Left kidney (tissue), 8 donors: ENCODE measurements around the gene ZGRF1. TPM values are rescaled to one million over a fixed set of nuclear protein-coding genes. Genes with fewer than 3 reads are reported as not detected.
"Not testable (repeated sequence)": the region's sequence is repeated elsewhere in the genome, so short reads cannot be mapped to it uniquely, and the experiment has no call there.

Experiments used
- DNase-seq: peaks from one replicate; pipeline ENCODE4 v3.0.0-alpha.2; 2013
- long read RNA-seq, 8 donors: transcript quantifications; one replicate each; lab custom pipeline, GENCODE V29; 2026
- polyA plus RNA-seq: library from polyadenylated mRNA; unstranded; fragments of 120-200 nt; gene quantifications from one replicate; pipeline ENCODE4 v1.2.1, GENCODE V29; 2013; ENCODE audit not compliant: insufficient read length

ZGRF1 gene, protein sequence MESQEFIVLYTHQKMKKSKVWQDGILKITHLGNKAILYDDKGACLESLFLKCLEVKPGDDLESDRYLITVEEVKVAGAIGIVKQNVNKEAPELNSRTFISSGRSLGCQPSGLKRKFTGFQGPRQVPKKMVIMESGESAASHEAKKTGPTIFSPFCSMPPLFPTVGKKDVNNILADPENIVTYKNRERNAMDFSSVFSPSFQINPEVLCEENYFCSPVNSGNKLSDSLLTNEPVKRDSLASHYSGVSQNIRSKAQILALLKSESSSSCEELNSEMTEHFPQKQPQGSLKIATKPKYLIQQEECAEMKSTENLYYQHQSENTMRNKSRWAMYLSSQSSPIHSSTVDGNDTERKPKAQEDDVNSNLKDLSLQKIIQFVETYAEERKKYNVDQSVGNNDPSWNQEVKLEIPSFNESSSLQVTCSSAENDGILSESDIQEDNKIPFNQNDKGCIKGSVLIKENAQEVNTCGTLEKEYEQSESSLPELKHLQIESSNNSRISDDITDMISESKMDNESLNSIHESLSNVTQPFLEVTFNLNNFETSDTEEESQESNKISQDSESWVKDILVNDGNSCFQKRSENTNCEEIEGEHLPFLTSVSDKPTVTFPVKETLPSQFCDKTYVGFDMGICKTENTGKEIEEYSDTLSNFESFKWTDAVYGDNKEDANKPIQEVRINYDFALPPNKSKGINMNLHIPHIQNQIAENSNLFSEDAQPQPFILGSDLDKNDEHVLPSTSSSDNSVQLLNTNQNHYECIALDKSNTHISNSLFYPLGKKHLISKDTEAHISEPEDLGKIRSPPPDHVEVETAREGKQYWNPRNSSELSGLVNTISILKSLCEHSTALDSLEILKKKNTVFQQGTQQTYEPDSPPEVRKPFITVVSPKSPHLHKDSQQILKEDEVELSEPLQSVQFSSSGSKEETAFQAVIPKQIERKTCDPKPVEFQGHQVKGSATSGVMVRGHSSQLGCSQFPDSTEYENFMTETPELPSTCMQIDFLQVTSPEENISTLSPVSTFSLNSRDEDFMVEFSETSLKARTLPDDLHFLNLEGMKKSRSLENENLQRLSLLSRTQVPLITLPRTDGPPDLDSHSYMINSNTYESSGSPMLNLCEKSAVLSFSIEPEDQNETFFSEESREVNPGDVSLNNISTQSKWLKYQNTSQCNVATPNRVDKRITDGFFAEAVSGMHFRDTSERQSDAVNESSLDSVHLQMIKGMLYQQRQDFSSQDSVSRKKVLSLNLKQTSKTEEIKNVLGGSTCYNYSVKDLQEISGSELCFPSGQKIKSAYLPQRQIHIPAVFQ (N-terminal part only)
- 30.3 TPM for polyA plus RNA-seq
- long read RNA-seq, donor 1, partial matches to known transcripts = 154 of 222 reads
- long read RNA-seq, donor 1, other reads (novel, unspliced or antisense) = 68 of 222 reads
- long read RNA-seq, donor 2, partial matches to known transcripts = 0 of 1 reads
- long read RNA-seq, donor 2, other reads (novel, unspliced or antisense) = 0 of 1 reads
- long read RNA-seq, donor 3, partial matches to known transcripts = 20 of 20 reads
- long read RNA-seq, donor 3, other reads (novel, unspliced or antisense) = 0 of 20 reads
- long read RNA-seq, donor 4 = 0 reads
- long read RNA-seq, donor 5, partial matches to known transcripts = 359 of 408 reads
- long read RNA-seq, donor 5, other reads (novel, unspliced or antisense) = 49 of 408 reads
- long read RNA-seq, donor 6, partial matches to known transcripts = 220 of 244 reads
- long read RNA-seq, donor 6, other reads (novel, unspliced or antisense) = 24 of 244 reads
- long read RNA-seq, donor 7, partial matches to known transcripts = 0 of 2 reads
- long read RNA-seq, donor 7, other reads (novel, unspliced or antisense) = 0 of 2 reads
- long read RNA-seq, donor 8, partial matches to known transcripts = 75 of 76 reads
- long read RNA-seq, donor 8, other reads (novel, unspliced or antisense) = 0 of 76 reads

DNA sequence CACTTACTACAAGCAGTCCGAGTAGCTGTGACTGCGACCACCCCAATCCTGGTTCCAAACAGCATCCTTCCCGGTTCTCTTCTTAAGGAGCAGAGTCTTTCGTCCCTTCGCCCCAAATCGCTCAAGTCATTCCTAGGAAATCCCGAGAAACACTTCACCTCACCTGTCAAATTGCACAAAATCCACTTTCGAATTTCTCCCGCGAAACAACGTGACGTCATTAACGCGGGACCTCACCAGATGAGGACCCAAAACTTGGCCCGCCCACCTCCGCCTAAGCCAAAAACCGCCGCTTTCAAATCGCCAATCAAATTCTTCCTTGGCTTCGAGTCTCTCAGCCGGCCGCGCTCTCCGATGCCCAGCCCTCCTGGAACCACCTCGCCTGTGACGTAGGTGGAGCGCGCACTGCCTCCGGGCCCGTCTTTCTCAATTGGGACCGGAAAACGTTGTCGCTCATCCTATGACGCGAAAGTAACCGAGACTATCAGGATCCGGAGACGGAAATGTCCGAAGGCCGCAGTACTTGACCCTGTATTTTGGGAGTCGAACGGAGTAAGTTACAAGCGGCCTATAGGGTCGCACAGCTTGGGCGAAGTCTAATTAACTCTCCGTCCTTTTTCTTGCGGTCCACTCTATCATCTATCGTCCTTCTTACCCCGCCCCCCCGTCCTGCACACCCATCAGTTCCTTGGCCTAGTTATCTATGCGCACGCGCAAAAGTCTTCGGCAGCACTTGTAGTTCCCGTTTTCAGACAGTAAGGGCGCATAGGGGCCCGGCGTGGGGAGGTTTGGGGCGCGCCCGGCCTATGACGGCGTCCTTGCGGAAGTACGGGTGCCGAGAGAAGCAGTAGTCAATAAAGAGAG lies at the start of gene ZGRF1, which contains the start of gene LARP7:
Gene ZGRF1 (minus strand): TSS at position 222 of the 864 bp plus-strand sequence. CDS start 3,733 bp downstream, outside the sequence.
Gene LARP7 (plus strand): TSS at position 456 of the 864 bp plus-strand sequence. CDS start 7,527 bp downstream, outside the sequence.
- peak; percentile 99 for DNase-seq

DNA sequence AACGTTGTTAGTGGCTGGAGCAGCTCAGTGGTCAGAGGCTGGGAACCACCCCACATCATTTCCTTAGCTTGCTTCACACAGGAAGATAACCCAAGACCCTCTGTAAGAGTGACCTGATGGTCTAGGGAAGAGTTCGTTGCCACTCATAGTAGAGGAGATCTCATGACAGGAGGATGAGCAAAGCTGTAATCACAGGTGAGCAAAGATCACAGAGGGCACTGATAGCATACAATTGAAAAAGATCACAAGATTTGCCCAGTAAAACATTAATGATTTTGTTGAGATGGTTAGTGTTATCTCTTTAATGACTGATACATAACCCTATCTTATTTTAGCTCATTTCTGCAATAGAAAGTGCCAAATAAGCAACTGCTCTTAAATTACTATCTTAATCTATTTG lies 44.3 kb upstream of the ZGRF1 start:
- DNase-seq = no peak

DNA sequence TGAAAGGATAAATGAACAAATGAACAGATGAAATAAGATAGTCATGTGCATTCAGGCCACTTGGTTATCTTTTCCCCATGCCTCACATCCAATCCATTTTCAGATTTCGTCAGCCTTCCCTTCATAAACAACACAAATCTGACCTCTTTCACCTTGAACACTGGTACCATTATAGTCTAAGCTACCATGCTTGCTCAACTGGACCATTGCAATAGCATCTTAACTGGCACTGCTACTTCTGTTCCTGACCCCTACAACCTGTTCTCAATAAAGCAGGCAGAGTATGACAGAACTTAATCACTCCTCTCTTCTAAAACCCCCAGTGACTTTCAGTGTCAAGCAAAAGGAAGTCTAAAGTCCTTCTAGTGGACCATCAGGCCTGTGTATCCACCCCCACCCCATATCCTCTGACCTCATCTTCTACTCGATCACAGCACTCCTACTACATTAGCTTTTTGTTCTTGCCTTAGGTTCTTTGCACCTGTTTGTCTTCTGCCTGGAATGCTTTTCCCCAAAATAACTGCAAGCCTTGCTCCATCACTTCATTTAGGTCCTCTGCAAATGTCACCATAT lies 40.9 kb upstream of the ZGRF1 start:
- DNase-seq = no peak

DNA sequence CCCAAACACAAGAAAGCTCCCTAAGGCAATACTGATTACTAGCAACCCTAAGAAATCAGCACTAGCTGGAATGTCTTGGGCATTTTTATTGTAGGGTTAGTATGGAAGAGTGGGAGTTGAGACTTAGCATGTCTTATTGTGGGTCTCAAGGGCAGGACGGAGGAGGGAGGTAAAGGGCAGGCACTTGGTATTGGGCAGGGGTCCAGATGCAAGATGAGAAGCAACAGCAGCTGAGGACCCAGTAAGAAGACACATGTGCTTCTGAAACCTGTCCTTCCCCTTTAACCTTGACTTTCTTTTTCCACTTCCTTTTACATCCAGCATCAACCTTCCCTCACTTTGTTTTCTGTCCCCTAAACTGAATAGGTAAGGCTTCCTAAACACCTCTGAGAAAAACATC lies 37.7 kb upstream of the ZGRF1 start:
- no peak for DNase-seq

DNA sequence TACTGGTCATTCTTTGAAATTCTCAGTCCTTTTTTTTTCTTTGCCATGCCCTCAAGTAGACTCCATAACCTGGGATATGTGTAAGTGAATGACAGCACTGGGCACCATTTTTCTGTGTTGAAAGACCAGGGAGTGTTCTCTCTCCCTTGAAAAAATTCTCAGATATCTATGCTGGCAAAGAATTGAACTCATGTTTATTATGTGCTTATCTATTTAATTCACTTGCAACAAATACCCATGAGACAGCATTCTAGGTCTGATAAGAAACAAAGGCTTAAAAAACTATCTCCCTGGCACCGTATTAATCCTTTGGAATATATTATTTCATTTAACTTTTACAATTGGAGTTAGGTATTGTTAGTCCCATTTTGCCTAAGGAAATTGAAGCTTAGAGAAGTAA lies 37.0 kb upstream of the ZGRF1 start:
- DNase-seq = no peak

DNA sequence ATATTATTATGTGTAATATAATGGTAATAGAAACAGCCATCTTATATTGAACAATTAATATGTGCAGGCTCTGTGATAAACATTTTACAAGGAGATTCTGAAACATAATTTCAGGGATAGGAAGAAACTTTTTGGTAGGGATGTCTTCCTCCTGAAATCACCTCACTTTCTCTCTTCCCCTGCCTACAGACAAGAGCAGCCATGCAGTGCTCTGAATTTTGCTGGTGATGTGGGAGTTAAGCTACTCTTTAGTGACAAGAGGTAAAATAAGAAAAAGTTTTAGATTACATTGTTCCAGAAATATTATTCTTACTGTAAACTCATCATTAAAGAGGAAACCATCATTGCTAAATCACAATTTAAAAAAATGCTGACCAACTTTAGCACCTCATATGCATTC lies 36.4 kb upstream of the ZGRF1 start:
- DNase-seq = no peak

DNA sequence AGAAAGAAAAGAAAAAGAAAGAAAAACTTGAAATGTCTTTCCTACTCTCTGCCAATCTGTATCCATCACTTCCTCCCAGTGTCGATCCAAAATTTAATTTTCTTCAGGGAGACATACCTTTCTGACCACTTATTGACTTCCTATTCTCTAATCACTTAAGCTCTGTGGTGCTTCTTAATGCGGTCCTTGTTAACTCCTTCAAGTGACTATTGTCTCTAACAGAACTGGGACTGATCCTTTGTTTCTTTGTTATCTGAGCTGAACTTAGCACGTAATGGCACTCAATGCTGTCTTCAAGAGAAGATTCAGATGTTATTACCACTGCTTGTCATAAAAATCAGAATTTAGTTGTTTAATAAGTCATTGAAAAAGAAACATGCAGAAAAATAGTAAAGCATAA lies 31.4 kb upstream of the ZGRF1 start:
- DNase-seq = no peak

DNA sequence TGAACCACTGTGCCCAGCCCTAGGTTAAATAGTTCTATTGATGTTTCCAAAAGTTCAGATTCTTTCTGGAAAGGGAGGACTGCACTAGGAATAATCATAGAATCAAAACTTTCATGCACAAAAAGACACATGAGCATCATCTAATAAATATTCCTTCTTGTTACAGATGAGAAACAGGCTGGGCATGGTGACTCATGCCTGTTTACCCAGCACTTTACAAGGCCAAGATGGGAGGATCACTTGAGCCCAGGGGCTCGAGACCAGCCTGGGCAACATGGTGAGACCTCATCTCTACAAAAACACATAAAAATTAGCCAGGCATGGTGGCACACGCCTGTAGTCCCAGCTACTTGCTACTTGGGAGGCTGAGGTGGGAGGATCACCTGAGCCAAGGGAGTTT lies 27.9 kb upstream of the ZGRF1 start:
- DNase-seq = no peak

DNA sequence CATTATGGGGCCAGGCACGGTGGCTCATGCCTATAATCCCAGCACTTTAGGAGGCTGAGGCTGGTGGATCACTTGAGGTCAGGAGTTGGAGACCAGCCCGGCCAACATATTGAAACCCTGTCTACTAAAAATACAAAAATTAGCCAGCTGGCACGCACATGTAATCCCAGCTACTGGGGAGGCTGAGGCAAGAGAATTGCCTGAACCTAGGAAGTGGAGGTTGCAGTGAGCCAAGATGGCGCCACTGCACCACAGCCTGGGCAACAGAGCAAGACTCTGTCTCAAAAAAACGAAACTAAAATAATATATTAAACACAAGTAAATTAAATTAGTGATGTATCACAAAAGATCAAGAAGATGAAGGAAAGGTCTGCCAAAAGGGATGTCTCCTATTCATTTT lies 19.4 kb upstream of the ZGRF1 start:
- DNase-seq = not testable (repeated sequence)

DNA sequence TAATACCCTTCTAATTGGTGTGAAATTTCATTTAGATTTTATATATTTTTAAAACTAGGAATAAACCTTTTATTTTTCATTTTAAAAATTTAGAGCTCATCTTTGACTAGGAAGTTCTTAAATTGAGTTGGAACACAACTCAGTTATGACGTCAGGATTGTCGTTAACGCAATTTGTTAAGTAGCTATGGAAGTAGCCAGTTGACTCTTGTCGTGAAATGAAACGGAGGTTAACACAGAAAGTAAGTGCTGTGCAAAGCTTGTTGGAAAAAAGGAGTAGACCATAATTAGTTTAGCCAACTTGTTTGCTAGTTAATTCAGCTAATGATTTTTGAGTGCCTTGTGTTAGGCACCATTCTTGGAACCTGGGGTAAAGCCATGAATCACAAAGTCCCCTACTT lies 18.6 kb upstream of the ZGRF1 start:
- DNase-seq = no peak

DNA sequence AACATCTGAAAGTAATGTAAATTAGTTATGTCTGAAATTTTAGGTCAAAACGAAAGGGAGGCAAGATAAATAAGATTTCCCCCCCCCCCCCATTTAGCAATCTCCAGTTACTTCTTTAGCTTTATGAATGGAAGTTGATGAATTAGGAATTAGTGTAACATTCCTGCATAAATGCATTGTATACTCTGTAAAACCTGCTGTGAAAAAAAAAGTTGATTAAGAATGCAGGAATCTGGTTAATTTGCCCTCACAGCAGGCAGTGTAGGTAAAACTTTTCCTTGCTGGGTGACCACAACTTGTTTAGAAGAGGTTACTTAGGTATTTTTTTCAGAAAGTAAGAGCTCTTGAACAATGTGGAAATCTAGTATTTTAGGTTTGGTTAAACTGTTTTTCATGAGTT lies 15.5 kb upstream of the ZGRF1 start:
- no peak for DNase-seq

DNA sequence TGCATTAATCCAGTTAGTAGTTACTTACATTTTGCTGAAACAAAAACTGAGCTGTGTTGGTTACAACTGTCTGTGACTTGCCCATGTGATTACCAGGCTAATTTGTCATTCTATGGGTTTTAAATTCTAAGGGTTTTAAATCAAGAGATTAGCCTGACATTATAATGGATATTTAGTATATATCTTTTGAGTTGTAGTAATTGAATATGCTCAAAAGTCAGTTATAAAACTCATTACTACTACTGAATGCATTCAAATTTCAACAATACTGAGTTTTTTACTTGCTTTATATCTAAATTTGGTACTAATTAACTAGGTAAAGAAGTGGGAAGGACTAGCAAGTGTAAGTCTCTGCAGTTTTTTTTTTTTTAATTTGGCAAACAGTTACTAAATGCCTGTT lies 14.9 kb upstream of the ZGRF1 start:
- no peak for DNase-seq

DNA sequence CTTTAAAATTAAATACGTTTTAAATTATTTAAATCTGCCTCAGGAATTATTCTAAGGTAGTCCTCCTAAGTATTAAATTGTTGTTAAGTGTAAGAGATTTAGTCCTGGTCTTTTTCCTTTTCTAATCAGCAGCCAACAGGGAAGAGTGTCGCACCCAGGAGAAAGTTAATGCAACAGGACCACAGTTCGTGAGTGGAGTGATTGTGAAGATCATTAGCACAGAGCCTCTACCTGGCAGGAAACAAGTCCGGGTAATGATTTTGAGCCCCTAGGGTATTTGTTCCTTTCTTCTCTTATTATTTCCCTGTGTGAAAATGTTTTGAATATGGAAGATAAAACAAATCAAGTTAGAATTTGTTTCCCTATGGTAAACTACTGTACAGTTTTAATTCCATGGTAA lies 13.6 kb upstream of the ZGRF1 start:
- no peak for DNase-seq

DNA sequence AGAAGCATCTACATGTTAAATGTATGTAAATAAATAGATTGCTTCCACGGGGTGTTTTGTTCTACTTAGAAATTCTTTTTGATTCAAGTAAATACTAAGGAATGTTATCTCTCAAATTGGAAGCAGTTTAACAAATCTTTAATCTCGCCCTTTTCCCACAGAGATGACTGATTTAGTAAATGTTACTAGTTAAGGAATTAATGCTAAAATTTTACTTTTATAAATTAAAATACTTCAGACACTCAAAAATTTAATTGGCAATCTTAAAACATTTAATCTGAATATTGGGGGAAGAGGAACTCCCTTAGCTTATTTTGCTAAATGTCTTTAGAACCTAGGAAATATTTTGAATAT lies 12.3 kb upstream of the ZGRF1 start:
- no peak for DNase-seq

DNA sequence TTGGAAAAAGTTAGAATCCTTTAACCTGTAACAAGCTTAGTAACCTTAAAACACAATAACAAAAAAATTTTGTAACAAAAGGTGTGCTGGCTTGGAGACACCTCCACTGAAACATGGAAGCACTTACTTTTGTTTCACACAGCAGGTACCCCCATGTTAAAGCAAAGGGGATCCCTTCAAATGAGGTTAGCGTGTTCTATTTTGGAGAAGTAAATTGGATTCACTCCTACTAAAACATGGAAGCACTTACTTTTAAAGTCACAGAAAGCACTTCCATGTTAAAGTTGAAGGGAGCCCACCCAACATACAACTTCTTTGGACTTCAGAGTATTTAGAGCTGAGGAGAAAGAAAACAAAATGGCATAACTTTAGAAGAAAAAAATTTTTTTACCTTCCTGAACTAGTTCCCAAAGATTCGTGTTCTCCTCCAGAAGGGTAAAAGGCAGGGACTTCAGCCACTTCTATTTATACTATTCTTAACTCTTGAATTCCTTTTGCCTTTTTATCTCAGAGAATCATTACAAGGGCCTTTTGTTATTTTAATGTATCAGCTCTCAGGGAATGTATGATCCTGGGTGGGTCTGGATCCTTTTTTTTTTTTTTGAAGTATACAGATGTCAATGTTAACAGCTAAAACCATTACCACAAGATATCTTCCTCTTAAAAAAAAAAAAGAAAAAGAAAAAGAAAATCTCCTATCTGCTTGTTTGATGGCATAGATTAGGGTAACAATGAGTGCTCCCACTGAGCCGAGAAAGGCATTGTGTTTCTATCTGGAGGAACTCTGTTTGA lies 11.8 kb upstream of the ZGRF1 start:
- no peak for DNase-seq

DNA sequence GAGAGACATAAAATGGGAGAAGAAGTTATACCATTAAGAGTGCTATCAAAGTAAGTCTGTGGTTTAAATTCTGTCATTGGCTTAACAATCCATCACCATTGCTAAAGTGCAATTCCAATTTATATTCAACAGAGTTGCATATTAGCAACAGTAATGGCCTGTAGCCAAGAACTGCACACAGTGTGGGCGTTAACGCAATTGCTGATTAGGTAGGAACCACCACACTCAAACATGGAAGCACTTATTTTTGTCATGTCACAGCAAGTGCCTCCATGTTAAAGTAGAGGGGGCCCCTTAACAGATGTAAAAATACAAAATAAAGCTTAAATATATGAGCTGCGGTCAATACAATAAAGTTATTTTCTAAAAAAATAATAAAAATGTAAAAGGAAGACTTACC lies 11.1 kb upstream of the ZGRF1 start:
- DNase-seq = no peak

DNA sequence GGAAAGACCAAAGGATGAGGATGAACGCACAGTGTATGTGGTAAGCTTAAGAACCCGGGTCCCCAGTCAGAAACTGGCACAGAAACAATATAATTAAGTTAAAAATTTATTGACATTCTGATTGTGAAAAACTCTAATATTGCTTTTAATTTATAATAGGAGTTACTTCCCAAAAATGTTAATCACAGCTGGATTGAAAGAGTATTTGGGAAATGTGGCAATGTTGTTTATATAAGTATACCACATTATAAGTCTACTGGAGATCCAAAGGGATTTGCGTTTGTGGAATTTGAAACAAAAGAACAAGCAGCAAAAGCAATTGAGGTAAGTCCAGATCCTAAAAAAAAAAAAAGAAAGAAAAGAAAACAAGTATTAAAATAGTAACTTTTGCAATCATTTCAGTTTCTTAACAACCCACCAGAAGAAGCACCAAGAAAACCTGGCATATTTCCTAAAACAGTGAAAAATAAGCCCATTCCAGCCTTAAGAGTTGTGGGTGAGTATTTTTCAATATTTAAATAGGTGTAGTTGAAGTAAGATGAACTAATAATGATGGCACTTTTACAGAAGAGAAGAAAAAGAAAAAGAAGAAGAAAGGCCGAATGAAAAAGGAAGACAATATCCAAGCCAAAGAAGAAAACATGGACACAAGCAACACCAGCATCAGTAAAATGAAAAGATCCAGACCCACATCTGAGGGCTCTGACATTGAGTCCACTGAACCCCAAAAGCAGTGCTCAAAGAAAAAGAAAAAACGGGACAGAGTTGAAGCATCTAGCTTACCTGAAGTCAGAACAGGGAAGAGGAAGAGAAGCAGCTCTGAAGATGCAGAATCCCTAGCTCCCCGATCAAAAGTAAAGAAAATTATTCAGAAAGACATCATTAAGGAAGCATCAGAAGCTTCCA lies 10.2 kb upstream of the ZGRF1 start:
- no peak for DNase-seq
